OCI-LY7 (cell line): ENCODE measurements around the gene CSNK1A1L.

ENCODE experiments used
- CTCF ChIP-seq: fragments of 200-600 bp; sonication (generic); conservative IDR thresholded peaks from 2 replicates; pipeline ENCODE4 v1.5.1; 2014; ENCODE audit warnings: mild to moderate bottlenecking, antibody characterized with exemption, low read length, moderate library complexity, mixed read lengths
- EZH2phosphoT487 ChIP-seq: fragments of 200-600 bp; sonication (generic); IDR thresholded peaks from 2 replicates; pipeline ENCODE4 v1.6.1; 2018; ENCODE audit warnings: low read depth, borderline replicate concordance, mild to moderate bottlenecking, mixed run types, antibody characterized with exemption, low read length, moderate library complexity, mixed read lengths

GRCh38 chr13:37113534-37113933 lies 8.1 kb upstream of the CSNK1A1L start:
- TF ChIP-seq CTCF (no peak), EZH2phosphoT487 (no peak)
